H1 (cell line): ENCODE data around the gene AP4M1. TPM values are rescaled to one million over a fixed set of nuclear protein-coding genes. Genes with fewer than 3 reads are reported as not detected.

Source experiments
- CTCF ChIA-PET: fragments of 300-600 bp; sonication (Branson Sonifier 250); formaldehyde crosslinking; loops from one replicate; lab custom pipeline; 2021; ENCODE audit not compliant: partially characterized antibody; lab: Charles Lee
- POLR2A ChIA-PET: fragments of 300-600 bp; sonication (Branson Sonifier 250); formaldehyde crosslinking; loops from one replicate; lab custom pipeline; 2021; ENCODE audit warnings: inconsistent platforms; ENCODE audit not compliant: partially characterized antibody; lab: Charles Lee
- DNase-seq, 2 experiments: peaks; one replicate each; pipeline versions ENCODE4 v3.0.0 to v3.0.0-alpha.2; 2010 to 2022; ENCODE audit warnings: low spot score in 2 of 2, low read depth in 1 of 2, mixed read lengths in 1 of 2
- FAIRE-seq: peaks from 2 replicates; lab custom pipeline; 2011; peaks lifted over from hg19 to GRCh38; lab: Jason Lieb, UNC
- H2AFZ ChIP-seq: 2 replicates; pipeline ENCODE4 v1.8.1; 2012; ENCODE audit warnings: low read length, inconsistent platforms
- H2AK5ac ChIP-seq: 2 replicates; pipeline ENCODE4 v1.6.1; 2013; ENCODE audit warnings: low read depth, low read length
- H2BK120ac ChIP-seq: replicated peaks from 2 replicates; pipeline ENCODE3; 2013; ENCODE audit warnings: low read depth, low read length, inconsistent platforms
- H2BK12ac ChIP-seq: 2 replicates; pipeline ENCODE4 v1.6.1; 2013; ENCODE audit warnings: low read depth, low read length
- H2BK15ac ChIP-seq: 2 replicates; pipeline ENCODE4 v1.6.1; 2013; ENCODE audit warnings: low read length
- H2BK20ac ChIP-seq: 2 replicates; pipeline ENCODE4 v1.6.1; 2013; ENCODE audit warnings: low read length
- H2BK5ac ChIP-seq: 2 replicates; pipeline ENCODE4 v1.6.1; 2013; ENCODE audit warnings: low read depth, low read length
- H3K14ac ChIP-seq: 2 replicates; pipeline ENCODE4 v1.6.1; 2013; ENCODE audit warnings: inconsistent platforms; ENCODE audit not compliant: insufficient read length
- H3K18ac ChIP-seq: 2 replicates; pipeline ENCODE4 v1.6.1; 2013; ENCODE audit warnings: low read length; ENCODE audit errors: extremely low read depth
- H3K23ac ChIP-seq: 2 replicates; pipeline ENCODE4 v1.6.1; 2013; ENCODE audit warnings: inconsistent platforms; ENCODE audit not compliant: insufficient read length
- H3K23me2 ChIP-seq: 2 replicates; pipeline ENCODE4 v1.6.1; 2013; ENCODE audit warnings: low read depth, low read length
- H3K27ac ChIP-seq: 2 replicates; pipeline ENCODE4 v1.6.1; 2011; ENCODE audit warnings: low read depth, low read length, inconsistent platforms
- H3K27me3 ChIP-seq, 4 experiments: replicated peaks in 1 of 4; 1 replicate in 1 of 4; 2 replicates in 3 of 4; pipeline versions ENCODE4 v1.6.1 to v1.8.1; 2011 to 2013; ENCODE audit warnings: low read length in 3 of 4, mild to moderate bottlenecking in 3 of 4, inconsistent platforms in 2 of 4, mixed read lengths in 2 of 4, moderate library complexity in 1 of 4; ENCODE audit not compliant: control insufficient read depth in 3 of 4, insufficient read depth in 3 of 4; ENCODE audit errors: extremely low read depth in 1 of 4
- H3K36me3 ChIP-seq, 4 experiments: 2 replicates each; pipeline versions ENCODE4 v1.6.1 to v1.8.1; 2011 to 2013; ENCODE audit warnings: mild to moderate bottlenecking in 4 of 4, low read length in 3 of 4, moderate library complexity in 2 of 4, control low read depth in 1 of 4, inconsistent platforms in 1 of 4; ENCODE audit not compliant: insufficient read depth in 4 of 4, control insufficient read depth in 2 of 4
- H3K4ac ChIP-seq: replicated peaks from 2 replicates; pipeline ENCODE3; 2013; ENCODE audit warnings: low read length, low read depth, mixed read lengths, inconsistent platforms; ENCODE audit not compliant: insufficient read length
- H3K4me1 ChIP-seq, 4 experiments: replicated peaks in 1 of 4; 1 replicate in 1 of 4; 2 replicates in 3 of 4; pipeline versions ENCODE4 v1.6.1 to v1.8.1; 2011 to 2013; ENCODE audit warnings: low read length in 3 of 4, inconsistent platforms in 2 of 4, mixed read lengths in 1 of 4; ENCODE audit not compliant: insufficient read depth in 4 of 4, control insufficient read depth in 3 of 4
- H3K4me2 ChIP-seq, 2 experiments: 2 replicates each; pipeline versions ENCODE4 v1.6.1 to v1.8.1; 2011 to 2013; ENCODE audit warnings: low read depth in 2 of 2, low read length in 2 of 2, control low read depth in 1 of 2, inconsistent platforms in 1 of 2, mild to moderate bottlenecking in 1 of 2; ENCODE audit not compliant: insufficient read depth in 1 of 2
- H3K4me3 ChIP-seq, 4 experiments: fragments of 200-600, 300-600 bp in 1 of 4; sonication (generic), shearing (Covaris generic), sonication (Bioruptor Twin) in 1 of 4; 2 replicates each; pipeline versions ENCODE4 v1.5.1 to v1.8.1; 2011 to 2016; ENCODE audit warnings: low read length in 4 of 4, low read depth in 3 of 4, control low read depth in 2 of 4, inconsistent platforms in 2 of 4, mild to moderate bottlenecking in 2 of 4, mixed read lengths in 1 of 4, moderate library complexity in 1 of 4; ENCODE audit not compliant: insufficient read depth in 2 of 4; ENCODE audit errors: extremely low read depth in 1 of 4
- H3K56ac ChIP-seq: replicated peaks from 2 replicates; pipeline ENCODE3; 2013; ENCODE audit warnings: low read depth, mild to moderate bottlenecking, mixed read lengths, low read length, inconsistent platforms; ENCODE audit not compliant: insufficient read length
- H3K79me1 ChIP-seq: 2 replicates; pipeline ENCODE4 v1.6.1; 2013; ENCODE audit warnings: low read depth, low read length, control low read depth
- H3K79me2 ChIP-seq, 2 experiments: 2 replicates each; pipeline versions ENCODE4 v1.6.1 to v1.8.1; 2012 to 2013; ENCODE audit warnings: low read length in 2 of 2, mild to moderate bottlenecking in 2 of 2, inconsistent platforms in 1 of 2; ENCODE audit not compliant: insufficient read depth in 2 of 2, control insufficient read depth in 1 of 2
- H3K9ac ChIP-seq, 4 experiments: replicated peaks in 1 of 4; 1 replicate in 1 of 4; 2 replicates in 3 of 4; pipeline versions ENCODE4 v1.6.1 to v1.8.1; 2011 to 2013; ENCODE audit warnings: low read depth in 3 of 4, low read length in 3 of 4, control low read depth in 2 of 4, mild to moderate bottlenecking in 2 of 4, moderate library complexity in 2 of 4, inconsistent platforms in 1 of 4; ENCODE audit errors: extremely low read depth in 1 of 4
- H3K9me3 ChIP-seq, 2 experiments: 2 replicates each; pipeline versions ENCODE4 v1.6.1 to v1.8.1; 2012 to 2013; ENCODE audit warnings: mild to moderate bottlenecking in 2 of 2, moderate library complexity in 2 of 2, control low read depth in 1 of 2, inconsistent platforms in 1 of 2, low read depth in 1 of 2, low read length in 1 of 2, mixed read lengths in 1 of 2; ENCODE audit not compliant: insufficient read depth in 2 of 2
- H4K20me1 ChIP-seq, 2 experiments: replicated peaks in 1 of 2; 2 replicates each; pipeline versions ENCODE3 to v1.8.1; 2011 to 2013; ENCODE audit warnings: inconsistent platforms in 2 of 2, low read length in 2 of 2, mild to moderate bottlenecking in 1 of 2; ENCODE audit not compliant: insufficient read depth in 2 of 2, control insufficient read depth in 1 of 2
- H4K5ac ChIP-seq: 2 replicates; pipeline ENCODE4 v1.6.1; 2013; ENCODE audit warnings: low read length, low read depth, mixed read lengths, inconsistent platforms; ENCODE audit not compliant: insufficient read length
- H4K8ac ChIP-seq: 2 replicates; pipeline ENCODE4 v1.8.0; 2013; ENCODE audit warnings: mild to moderate bottlenecking, moderate library complexity, low read length, inconsistent platforms; ENCODE audit not compliant: insufficient read depth; ENCODE audit errors: extremely low read depth
- H4K91ac ChIP-seq: replicated peaks from 2 replicates; pipeline ENCODE3; 2013; ENCODE audit warnings: low read length, mixed read lengths, inconsistent platforms; ENCODE audit not compliant: insufficient read length
- ASH2L ChIP-seq: fragments of 200-600, 300-600 bp; sonication (generic); IDR thresholded peaks from one replicate; pipeline ENCODE4 v1.7.1; 2017; ENCODE audit warnings: low read length
- CEBPB ChIP-seq: IDR thresholded peaks from 2 replicates; pipeline ENCODE4 v1.6.1; 2012; ENCODE audit warnings: low read depth, low read length
- CHD1 ChIP-seq: IDR thresholded peaks from 2 replicates; pipeline ENCODE4 v1.6.1; 2012; ENCODE audit warnings: low read depth, low read length, improper control_type of control experiment
- HDAC2 ChIP-seq, 2 experiments: fragments of 300-600 bp in 1 of 2; sonication (generic) in 1 of 2; IDR thresholded peaks; 2 replicates each; pipeline ENCODE4 v1.6.1; 2011 to 2012; ENCODE audit warnings: low read depth in 2 of 2, low read length in 2 of 2, mild to moderate bottlenecking in 2 of 2, moderate library complexity in 2 of 2, borderline replicate concordance in 1 of 2, inconsistent platforms in 1 of 2
- JUND ChIP-seq: IDR thresholded peaks from 2 replicates; pipeline ENCODE4 v1.6.1; 2011; ENCODE audit warnings: mild to moderate bottlenecking, improper control_type of control experiment, low read length
- POU5F1 ChIP-seq: IDR thresholded peaks from 2 replicates; pipeline ENCODE4 v1.6.1; 2011; ENCODE audit warnings: low read depth, mild to moderate bottlenecking, low read length, moderate library complexity
- ZNF274 ChIP-seq: IDR thresholded peaks from 2 replicates; pipeline ENCODE4 v1.7.0; 2012; ENCODE audit warnings: low read length, borderline replicate concordance; ENCODE audit errors: extremely low read depth
- WGBS, 2 experiments: shearing (Covaris generic) in 1 of 2; methylation state at CpG; one replicate each; pipeline versions ENCODE4 v1.1.6 to v1.1.7; 2013 to 2015; ENCODE audit warnings: low lambda C conversion rate in 2 of 2, mixed read lengths in 2 of 2, inconsistent platforms in 1 of 2, low coverage in 1 of 2, missing lambda C conversion rate in 1 of 2; ENCODE audit not compliant: insufficient replicate concordance in 2 of 2, insufficient coverage in 1 of 2, insufficient read length in 1 of 2; ENCODE audit errors: extremely low coverage in 1 of 2, missing lambda C conversion rate in 1 of 2; 5-methylcytosine and 5-hydroxymethylcytosine counted together
- polyA plus RNA-seq, 7 experiments: library from polyadenylated mRNA; depleted of rRNA in 3 of 7; stranded (reverse) in 5 of 7; unstranded in 2 of 7; fragments of >200 nt in 5 of 7; fragments of 200-250 nt in 2 of 7; gene quantifications; 1 replicate in 5 of 7; 2 replicates in 1 of 7; 4 replicates in 1 of 7; pipeline versions ENCODE4 v1.2.1 to v1.2.3, GENCODE V29; 2011 to 2013; ENCODE audit warnings: missing spikeins in 2 of 7, mixed read lengths in 2 of 7
- total RNA-seq: library from RNA; stranded (reverse); fragmentation: NEBNext Ultra II Directional; extraction: Animal tissue kit (Norgen Biotek cat#: 25700); gene quantifications from 2 replicates; pipeline ENCODE4 v1.2.1, GENCODE V29; 2021
- TF ChIP-seq, protein P1 (sequence below): IDR thresholded peaks from 2 replicates; pipeline ENCODE4 v1.6.1; 2012; ENCODE audit warnings: low read length, inconsistent platforms

Gene AP4M1
- total and polyA plus RNA-seq, 2 of the 8 experiments (the other 6 are each of a cell fraction or from before 2014, with no cell fraction given) = 15.2 to 16.6 TPM

- H4K91ac ChIP-seq = no peak overlapping the region
- peaks cover 3% of the 10 kb centered on the region for H3K79me1 ChIP-seq
- no peak overlapping the region for H3K27ac ChIP-seq
- H3K4ac ChIP-seq = no peak overlapping the region
- FAIRE-seq = no peak
- peak overlapping the region in 1 of 2 experiments; percentile 85; a peak in 3 of 4 replicates for H3K4me2 ChIP-seq
- no peak overlapping the region; the same call in 1 of the 2 replicates for H2BK5ac ChIP-seq
- peaks cover 9 to 36% of the 10 kb centered on the region in 2 experiments for H3K79me2 ChIP-seq
- WGBS, 2 experiments = 95% methylated on average over 17 of the region's 17 CpGs; no CpG with 5 or more reads in 1 of the 2 experiments
- H4K5ac ChIP-seq = no peak overlapping the region
- H3K27me3 ChIP-seq = no peaks in the 10 kb centered on the region
- H2AK5ac ChIP-seq = no peak overlapping the region
- H2AFZ ChIP-seq = no peak overlapping the region
- no peak overlapping the region for H2BK20ac ChIP-seq
- H2BK12ac ChIP-seq = no peak overlapping the region
- H3K4me3 ChIP-seq = peak overlapping the region; percentile 76 to 97 (median 84); a peak in 6 of 8 replicates
- H3K23me2 ChIP-seq = no peaks in the 10 kb centered on the region; the same call in 1 of the 2 replicates
- H4K8ac ChIP-seq = no peak overlapping the region
- H2BK15ac ChIP-seq = no peak overlapping the region
- H3K18ac ChIP-seq = no peak overlapping the region
- H3K14ac ChIP-seq = no peak overlapping the region
- no peak for DNase-seq
- no peak overlapping the region for H3K9ac ChIP-seq
- peaks cover 0 to 8% (median 3%) of the 10 kb centered on the region in 4 experiments; a peak in 3 of 7 replicates for H3K4me1 ChIP-seq
- no peak for TF ChIP-seq CHD1
- no peak for TF ChIP-seq JUND
- TF ChIP-seq, protein P1, sequence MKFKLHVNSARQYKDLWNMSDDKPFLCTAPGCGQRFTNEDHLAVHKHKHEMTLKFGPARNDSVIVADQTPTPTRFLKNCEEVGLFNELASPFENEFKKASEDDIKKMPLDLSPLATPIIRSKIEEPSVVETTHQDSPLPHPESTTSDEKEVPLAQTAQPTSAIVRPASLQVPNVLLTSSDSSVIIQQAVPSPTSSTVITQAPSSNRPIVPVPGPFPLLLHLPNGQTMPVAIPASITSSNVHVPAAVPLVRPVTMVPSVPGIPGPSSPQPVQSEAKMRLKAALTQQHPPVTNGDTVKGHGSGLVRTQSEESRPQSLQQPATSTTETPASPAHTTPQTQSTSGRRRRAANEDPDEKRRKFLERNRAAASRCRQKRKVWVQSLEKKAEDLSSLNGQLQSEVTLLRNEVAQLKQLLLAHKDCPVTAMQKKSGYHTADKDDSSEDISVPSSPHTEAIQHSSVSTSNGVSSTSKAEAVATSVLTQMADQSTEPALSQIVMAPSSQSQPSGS = no peak
- TF ChIP-seq POU5F1 = no peak
- TF ChIP-seq ZNF274 = no peak
- TF ChIP-seq HDAC2 (IDR thresholded peaks at IDR 0.05; ENCODE audit: borderline replicate concordance in 1 of 2, low read depth in 2 of 2, low read length in 2 of 2) = no peak
- TF ChIP-seq CEBPB = no peak
- TF ChIP-seq ASH2L = no peak
- no peak overlapping the region for H3K56ac ChIP-seq
- H4K20me1 ChIP-seq = peaks cover 7 to 11% of the 10 kb centered on the region in 2 experiments
- H3K23ac ChIP-seq = no peak overlapping the region
- CTCF ChIA-PET = interaction anchor here (0.8 to 5.9 kb wide), 8 partner anchors 8 to 106 kb away, joined by 3 to 55 read pairs (median 4); no protein-coding TSS in a partner anchor
- POLR2A ChIA-PET = interaction anchor here (0.7 to 20.0 kb wide), 7 partner anchors 15 to 326 kb away, joined by 3 to 722 read pairs (median 24); partner anchors contain the start of genes CNPY4, COPS6, GAL3ST4 and LAMTOR4
- H3K9me3 ChIP-seq = no peaks in the 10 kb centered on the region
- H3K36me3 ChIP-seq = peaks cover 22 to 43% (median 34%) of the 10 kb centered on the region in 4 experiments
- H2BK120ac ChIP-seq = no peak overlapping the region
Measured at GRCh38 chr7:100102950-100103840, 1.8 kb downstream of the AP4M1 start.
